Stimulated activated effector memory CD8-positive, alpha-beta T cell treated with anti-CD3 and anti-CD28 coated beads, Interleukin-12 subunit alpha, Interleukin-12 subunit beta, amount 100 ng/mL, for 72 hours (primary cell): ENCODE data around the gene SLC35F3.
"Not testable (repeated sequence)": the region's sequence is repeated elsewhere in the genome, so short reads cannot be mapped to it uniquely, and the experiment has no call there.

Experiments used
- ATAC-seq: fragments of 150-1000 bp; cut with Tn5 transposase; 2 replicates; pipeline ENCODE4 v1.10.0; 2021
- DNase-seq, 2 donors: peaks; one replicate each; pipeline ENCODE4 v3.0.0; 2021 to 2022; ENCODE audit warnings: low spot score in 2 of 2
- H3K27ac Mint-ChIP-seq: one replicate; pipeline ENCODE4 v1.8.0; 2022; ENCODE audit warnings: mild to moderate bottlenecking, mixed read lengths
- H3K36me3 Mint-ChIP-seq: one replicate; pipeline ENCODE4 v1.8.0; 2022; ENCODE audit warnings: mild to moderate bottlenecking, mixed read lengths
- H3K4me1 Mint-ChIP-seq: one replicate; pipeline ENCODE4 v1.8.0; 2022; ENCODE audit warnings: mixed read lengths
- H3K4me3 Mint-ChIP-seq: one replicate; pipeline ENCODE4 v1.8.0; 2022; ENCODE audit warnings: mild to moderate bottlenecking, mixed read lengths
- H3K9me3 Mint-ChIP-seq: one replicate; pipeline ENCODE4 v1.8.0; 2022; ENCODE audit warnings: mixed read lengths

Gene SLC35F3

DNA sequence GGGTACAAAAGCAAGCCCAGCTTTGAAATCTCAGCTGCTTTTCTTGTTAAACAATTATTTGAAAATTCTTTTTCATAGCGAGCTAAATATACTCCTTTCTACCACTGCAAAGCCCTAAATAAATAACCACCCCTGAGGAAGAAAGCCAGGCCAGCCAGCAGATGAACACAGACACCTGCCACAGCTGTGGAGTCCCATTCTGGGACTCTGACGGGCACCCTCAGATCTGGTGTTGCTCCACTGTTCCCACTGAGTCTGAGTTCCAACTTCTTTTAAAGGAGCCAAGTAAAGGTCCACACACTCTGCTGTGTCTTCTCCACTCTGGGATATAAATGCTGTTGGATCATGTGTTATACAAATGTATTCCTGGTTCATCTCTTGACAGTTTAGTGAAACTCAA is 391.1 kb downstream of the SLC35F3 start:
- DNase-seq, result no peak
- H3K36me3 Mint-ChIP-seq, result no peaks in the 10 kb centered on the region
- no peak for ATAC-seq

DNA sequence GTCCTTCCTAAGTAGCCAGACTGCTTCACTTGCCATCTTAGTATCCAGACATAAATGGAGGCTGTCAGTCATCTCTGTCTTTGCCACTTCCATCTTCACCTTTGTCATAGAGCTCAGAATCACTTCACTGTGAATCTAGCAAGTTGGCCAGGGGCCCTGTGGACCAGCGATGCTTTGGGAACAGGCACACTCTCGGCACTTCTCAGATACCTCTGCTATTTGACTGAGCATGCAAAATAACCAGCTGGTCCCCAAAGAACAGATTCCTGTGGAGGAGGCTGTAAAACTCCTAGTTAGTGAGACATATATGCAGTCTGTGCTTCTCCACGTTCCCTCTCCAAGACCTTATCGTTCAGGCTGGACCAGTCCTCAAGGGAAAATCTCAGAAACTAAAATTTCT is 392.0 kb downstream of the SLC35F3 start:
- H3K9me3 Mint-ChIP-seq, result no peaks in the 10 kb centered on the region

More for the DNA sequence above, 391.1 kb downstream of the SLC35F3 start:
- Mint-ChIP-seq H3K4me1 (no peaks in the 10 kb centered on the region), H3K27ac (no peak overlapping the region), H3K4me3 (no peak overlapping the region), H3K9me3 (no peaks in the 10 kb centered on the region)

DNA sequence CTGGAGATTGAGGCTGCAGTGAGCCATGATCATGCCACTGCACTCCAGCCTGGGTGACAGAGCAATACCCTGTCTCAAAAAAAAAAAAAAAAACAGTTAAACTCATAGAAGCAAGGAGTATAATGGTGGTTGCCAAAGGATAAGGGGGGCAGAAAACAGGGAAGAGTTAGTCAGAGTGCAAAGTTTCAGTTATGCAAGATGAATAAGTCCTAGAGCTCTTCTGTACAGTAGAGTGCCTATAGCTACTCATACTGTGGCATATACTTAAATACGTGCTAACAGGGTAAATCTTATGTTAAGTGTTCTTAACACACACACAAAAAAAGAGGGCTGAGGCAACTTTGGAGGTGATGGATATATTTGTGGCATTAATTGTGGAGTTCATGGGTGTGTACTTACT is 393.2 kb downstream of the SLC35F3 start:
- Mint-ChIP-seq H3K36me3 (no peaks in the 10 kb centered on the region), H3K9me3 (no peaks in the 10 kb centered on the region), H3K4me1 (no peaks in the 10 kb centered on the region), H3K27ac (no peak overlapping the region), H3K4me3 (no peak overlapping the region)
- ATAC-seq (peak; percentile 87), DNase-seq (no peak)

More for the DNA sequence above, 392.0 kb downstream of the SLC35F3 start:
- H3K4me1 Mint-ChIP-seq, result no peaks in the 10 kb centered on the region
- no peaks in the 10 kb centered on the region for H3K36me3 Mint-ChIP-seq
- no peak overlapping the region for H3K27ac Mint-ChIP-seq
- no peak for ATAC-seq
- H3K4me3 Mint-ChIP-seq, result no peak overlapping the region
- DNase-seq, result no peak

DNA sequence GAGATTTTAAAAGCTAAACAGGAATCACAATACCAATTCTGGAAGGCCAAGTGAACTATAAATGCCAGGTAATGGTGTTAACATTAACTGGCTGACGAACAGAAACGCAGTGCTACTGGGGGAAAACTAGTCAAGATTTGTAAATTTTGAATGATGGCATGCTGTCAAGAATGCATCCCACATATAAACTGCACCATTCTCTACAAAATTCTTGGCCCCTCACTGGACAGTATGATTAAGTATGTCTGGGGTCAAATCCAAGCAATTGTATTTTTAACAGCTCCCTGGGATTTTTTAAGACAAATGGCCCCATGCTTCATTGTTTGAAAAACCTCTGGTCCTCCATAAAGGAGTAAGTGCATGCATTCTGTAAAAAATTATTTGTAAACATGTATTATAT is 395.6 kb downstream of the SLC35F3 start:
- ATAC-seq (no peak), DNase-seq (no peak)
- Mint-ChIP-seq H3K36me3 (no peaks in the 10 kb centered on the region), H3K4me3 (no peak overlapping the region), H3K27ac (no peak overlapping the region), H3K9me3 (no peaks in the 10 kb centered on the region), H3K4me1 (no peaks in the 10 kb centered on the region)

DNA sequence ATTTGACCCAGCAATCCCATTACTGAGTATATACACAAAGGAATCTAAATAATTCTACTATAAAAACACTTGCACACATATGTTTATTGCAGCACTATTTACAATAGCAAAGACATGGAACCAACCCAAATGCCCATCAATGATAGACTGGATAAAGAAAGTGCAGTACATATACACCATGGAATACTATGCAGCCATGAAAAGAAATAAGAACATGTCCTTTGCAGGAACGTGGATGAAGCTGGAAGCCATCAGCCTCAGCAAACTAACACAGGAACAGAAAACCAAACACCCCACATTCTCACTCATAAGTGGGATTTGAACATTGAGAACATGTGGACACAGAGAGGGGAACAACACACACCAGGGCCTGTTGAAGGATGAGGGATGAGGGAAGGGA is 397.2 kb downstream of the SLC35F3 start:
- not testable (repeated sequence) for DNase-seq, H3K36me3 Mint-ChIP-seq, H3K4me3 Mint-ChIP-seq

DNA sequence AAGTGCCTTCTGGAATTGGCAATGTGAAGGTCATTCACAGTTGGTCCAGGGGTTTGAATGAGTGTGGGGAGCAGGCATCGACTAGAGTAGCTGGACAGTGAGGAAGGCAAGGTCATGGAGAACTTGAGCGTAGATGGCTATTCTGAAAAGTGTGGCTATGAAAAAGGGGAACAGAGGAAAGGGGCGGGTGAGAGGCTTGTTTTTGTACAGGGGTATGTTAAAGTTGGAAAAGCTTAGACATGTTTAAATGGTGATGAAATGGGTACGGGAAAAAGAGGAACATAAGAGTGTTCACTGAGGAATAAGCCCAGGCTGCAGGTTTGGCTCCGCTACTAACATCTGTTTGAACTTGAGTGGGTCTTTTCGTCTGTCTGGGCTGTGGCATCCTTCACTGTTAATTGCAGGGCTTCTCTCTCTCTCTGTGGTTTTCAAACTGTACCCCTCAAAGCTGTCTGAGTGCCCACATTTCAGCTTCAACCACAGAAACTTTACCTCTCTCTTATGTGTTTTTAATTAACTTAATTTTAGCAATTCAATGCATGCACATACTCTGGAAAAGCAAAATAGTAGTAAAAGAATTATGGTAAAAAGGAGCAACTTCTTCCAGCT is 398.0 kb downstream of the SLC35F3 start:
- no peak for DNase-seq
- ATAC-seq, result no peak

More for the DNA sequence above, 397.2 kb downstream of the SLC35F3 start:
- not testable (repeated sequence) for H3K27ac Mint-ChIP-seq, ATAC-seq, H3K4me1 Mint-ChIP-seq, H3K9me3 Mint-ChIP-seq

DNA sequence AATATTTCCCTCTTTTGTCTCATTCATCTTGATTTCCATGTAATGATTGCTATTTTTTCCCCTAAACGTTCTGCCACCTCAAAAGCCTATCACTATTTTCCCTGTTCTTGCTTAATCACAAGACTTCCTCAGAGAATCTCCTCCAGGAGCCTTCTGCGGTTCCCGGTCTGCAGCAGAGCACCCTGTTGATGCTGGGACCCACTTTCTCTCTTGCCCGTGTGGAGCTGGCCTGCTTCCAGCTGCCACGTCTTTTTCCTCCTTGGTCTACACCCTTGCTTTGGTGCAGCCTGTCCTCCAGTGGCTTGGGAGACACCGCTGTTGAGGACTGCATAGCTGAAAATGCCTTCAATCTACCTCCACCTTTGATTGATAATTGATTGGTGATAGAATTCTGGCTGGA is 398.8 kb downstream of the SLC35F3 start:
- no peak for DNase-seq
- Mint-ChIP-seq H3K4me1 (no peaks in the 10 kb centered on the region), H3K9me3 (no peaks in the 10 kb centered on the region), H3K4me3 (no peak overlapping the region), H3K36me3 (no peaks in the 10 kb centered on the region), H3K27ac (no peak overlapping the region)
- no peak for ATAC-seq

More for the DNA sequence above, 398.0 kb downstream of the SLC35F3 start:
- H3K36me3 Mint-ChIP-seq, result no peaks in the 10 kb centered on the region
- H3K27ac Mint-ChIP-seq, result no peak overlapping the region
- no peaks in the 10 kb centered on the region for H3K4me1 Mint-ChIP-seq
- H3K9me3 Mint-ChIP-seq, result no peaks in the 10 kb centered on the region
- H3K4me3 Mint-ChIP-seq, result no peak overlapping the region

DNA sequence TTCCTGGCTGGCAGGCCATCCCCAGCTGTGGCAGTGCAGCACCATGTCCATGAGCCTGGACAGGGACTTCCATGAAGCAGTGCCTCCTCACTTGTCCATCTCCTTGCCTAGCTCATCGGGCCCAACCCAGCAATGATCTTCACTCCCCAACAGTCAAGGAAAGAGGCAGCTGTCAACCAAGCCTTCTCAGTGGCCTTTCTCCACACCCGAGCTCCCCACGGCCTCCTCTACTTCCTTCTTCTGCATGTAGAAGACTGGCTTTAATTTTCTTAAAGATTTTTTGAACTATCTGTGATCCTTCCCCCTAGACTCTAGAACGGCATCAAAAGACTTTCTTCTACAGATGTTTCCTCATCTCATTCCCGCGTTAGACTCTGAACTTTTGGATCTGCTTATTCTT is 403.2 kb downstream of the SLC35F3 start:
- ATAC-seq (no peak), DNase-seq (no peak)
- Mint-ChIP-seq H3K9me3 (no peaks in the 10 kb centered on the region), H3K4me3 (no peak overlapping the region), H3K36me3 (peaks cover 6% of the 10 kb centered on the region), H3K4me1 (peaks cover 34% of the 10 kb centered on the region), H3K27ac (no peak overlapping the region)

DNA sequence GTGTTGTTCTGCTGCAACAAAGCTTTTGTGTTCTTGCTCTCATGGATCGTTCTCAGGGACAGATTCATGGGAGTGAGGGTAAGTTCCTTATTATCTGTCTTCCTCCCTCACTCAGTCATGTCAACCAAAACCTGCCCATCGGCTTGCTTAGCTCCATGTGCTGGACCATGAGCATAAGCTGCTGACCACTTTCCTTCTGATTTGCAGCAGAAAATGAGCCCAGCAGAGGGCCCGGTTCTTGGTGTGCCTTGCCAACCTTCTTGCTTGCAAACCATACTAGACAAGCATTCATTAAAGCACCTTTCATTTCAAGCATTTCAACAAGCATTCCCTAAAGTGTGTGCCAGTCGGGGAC is 404.7 kb downstream of the SLC35F3 start:
- ATAC-seq (no peak), DNase-seq (no peak)
- no peaks in the 10 kb centered on the region for H3K9me3 Mint-ChIP-seq
- peaks cover 6% of the 10 kb centered on the region for H3K36me3 Mint-ChIP-seq
- H3K4me1 Mint-ChIP-seq, result peaks cover 49% of the 10 kb centered on the region
- peak overlapping the region; percentile 59 for H3K4me3 Mint-ChIP-seq
- no peak overlapping the region for H3K27ac Mint-ChIP-seq

DNA sequence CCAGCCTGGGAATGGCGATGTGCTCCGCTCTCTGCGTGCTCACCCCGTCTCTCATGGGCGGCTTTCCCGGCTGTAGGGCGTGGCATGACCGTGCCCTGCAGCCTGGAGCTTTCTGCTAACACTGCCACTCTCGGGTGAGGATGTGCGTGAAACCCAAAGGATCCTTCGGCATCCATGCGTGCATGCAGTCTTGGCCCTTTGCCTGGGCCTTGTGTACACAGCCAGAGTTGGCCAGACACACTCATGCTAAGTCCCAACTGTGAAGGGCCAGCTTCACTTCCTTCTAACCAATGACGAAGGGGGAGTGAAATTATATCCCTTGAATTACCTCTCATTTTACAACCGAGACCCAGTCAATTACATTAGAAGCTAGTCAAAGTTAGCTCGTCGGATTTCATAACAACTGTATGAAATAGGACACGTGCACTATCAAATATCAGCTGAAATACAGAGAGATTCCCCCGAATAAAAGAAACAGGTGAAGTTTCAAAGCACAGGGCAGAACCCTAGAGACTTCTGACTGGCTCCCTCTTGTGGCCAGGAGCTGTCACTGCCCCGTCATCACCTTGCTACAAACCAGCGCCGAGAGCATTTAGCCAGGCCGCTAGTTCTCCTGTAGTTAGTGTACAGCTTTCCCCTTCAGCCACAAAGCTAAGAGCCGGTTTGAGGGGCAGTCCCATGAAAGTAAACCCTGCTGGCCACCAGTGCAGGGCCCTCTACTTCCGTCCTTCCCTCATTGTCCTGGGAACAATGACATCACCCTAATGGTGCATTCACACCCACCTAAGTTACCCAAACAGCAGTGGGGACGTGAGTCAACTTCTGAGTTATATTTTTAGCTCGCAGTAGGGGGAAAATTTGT is 405.4 kb downstream of the SLC35F3 start:
- Mint-ChIP-seq H3K9me3 (no peaks in the 10 kb centered on the region), H3K36me3 (peaks cover 6% of the 10 kb centered on the region), H3K4me1 (peaks cover 55% of the 10 kb centered on the region), H3K27ac (peak overlapping the region; percentile 80), H3K4me3 (peak overlapping the region; percentile 59)
- peak; percentile 63 to 83 for DNase-seq
- peak; percentile 92 for ATAC-seq

DNA sequence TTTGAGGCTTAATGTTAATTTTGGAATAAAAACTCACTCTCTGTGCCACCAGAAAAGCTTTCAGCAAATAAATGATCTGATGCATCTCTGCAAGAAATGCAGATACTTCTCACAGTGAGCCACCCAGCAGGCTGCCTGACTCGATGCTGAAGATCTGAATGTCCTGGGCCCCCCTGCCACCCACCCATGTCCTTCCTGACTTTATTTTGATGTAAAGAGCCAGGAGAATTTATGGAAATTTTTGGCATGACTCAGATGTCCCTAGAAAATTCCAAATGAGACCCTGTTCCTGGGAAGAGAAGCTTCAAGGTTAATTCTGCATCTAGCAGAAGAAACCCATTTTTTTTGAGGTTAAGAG is 406.0 kb downstream of the SLC35F3 start:
- Mint-ChIP-seq H3K9me3 (no peaks in the 10 kb centered on the region), H3K36me3 (peaks cover 6% of the 10 kb centered on the region), H3K4me3 (peak overlapping the region; percentile 59), H3K4me1 (peaks cover 60% of the 10 kb centered on the region), H3K27ac (peak overlapping the region; percentile 80)
- DNase-seq (no peak), ATAC-seq (no peak)

DNA sequence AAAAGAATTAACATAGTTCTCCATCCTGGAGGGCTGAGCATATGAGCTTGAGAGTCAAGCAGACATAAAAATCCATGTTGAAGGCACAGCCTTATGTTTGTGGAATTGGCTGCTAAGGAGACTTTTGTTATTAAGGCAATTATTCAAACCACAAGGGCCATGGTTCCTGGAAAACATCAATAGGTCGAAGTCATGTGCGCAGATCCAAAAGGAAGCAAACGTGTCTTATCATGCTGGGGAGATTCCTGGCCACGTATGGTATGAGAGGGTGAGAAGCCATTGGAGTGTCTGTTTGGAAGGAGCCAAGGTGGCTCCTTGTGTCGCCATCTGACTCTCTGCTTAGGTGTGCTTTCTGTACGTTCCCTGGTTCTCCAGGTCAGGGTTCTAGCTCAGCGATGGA is 406.9 kb downstream of the SLC35F3 start:
- peaks cover 70% of the 10 kb centered on the region for H3K4me1 Mint-ChIP-seq
- no peak for DNase-seq
- peaks cover 6% of the 10 kb centered on the region for H3K36me3 Mint-ChIP-seq
- no peak overlapping the region for H3K4me3 Mint-ChIP-seq
- H3K27ac Mint-ChIP-seq, result no peak overlapping the region
- no peaks in the 10 kb centered on the region for H3K9me3 Mint-ChIP-seq
- no peak for ATAC-seq

DNA sequence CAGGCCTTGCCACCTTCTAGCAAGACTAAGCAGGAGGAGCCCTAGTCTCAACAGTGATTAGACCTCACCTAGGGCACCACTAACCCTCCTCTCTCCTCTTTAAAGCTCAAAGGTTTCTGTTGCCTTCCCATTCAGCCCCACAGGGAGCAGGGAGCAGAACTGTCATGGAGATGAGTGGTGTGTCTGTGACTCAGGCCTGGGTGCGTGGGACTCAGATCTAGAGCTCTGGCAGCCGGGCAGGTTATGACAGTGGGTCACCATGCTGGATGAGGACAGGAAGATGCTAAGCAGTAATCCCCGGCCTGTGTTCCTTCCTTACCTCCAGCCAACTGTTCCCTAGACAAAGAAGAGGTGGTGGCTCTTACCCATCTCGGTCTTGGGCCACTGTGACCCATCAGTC is 408.7 kb downstream of the SLC35F3 start:
- Mint-ChIP-seq H3K4me1 (peaks cover 87% of the 10 kb centered on the region), H3K4me3 (peak overlapping the region; percentile 26), H3K9me3 (no peaks in the 10 kb centered on the region), H3K36me3 (peaks cover 6% of the 10 kb centered on the region), H3K27ac (peak overlapping the region; percentile 73)
- DNase-seq, result no peak
- ATAC-seq, result no peak

DNA sequence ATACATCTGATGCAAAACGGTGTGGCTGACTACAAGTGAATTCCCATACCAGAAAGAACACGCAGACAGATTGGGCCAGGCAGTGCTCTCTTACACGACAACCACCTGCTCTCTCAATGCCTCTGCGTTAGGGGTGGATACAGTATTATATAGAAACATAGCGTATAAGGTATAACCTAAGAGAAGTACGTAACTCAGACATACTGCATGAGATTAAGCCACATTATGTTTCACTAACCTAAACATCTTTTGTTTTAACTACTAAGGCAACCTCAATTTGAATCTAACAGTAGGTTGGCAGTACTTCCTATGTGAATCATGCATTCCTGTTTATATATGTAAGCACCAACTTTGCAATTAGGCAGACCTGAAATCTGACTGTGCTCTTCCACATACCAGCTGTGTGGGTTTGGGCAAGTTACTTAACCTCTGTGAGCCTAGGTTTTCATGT is 410.6 kb downstream of the SLC35F3 start:
- Mint-ChIP-seq H3K4me1 (peaks cover 83% of the 10 kb centered on the region), H3K27ac (peak overlapping the region; percentile 73), H3K36me3 (peaks cover 2% of the 10 kb centered on the region), H3K4me3 (peak overlapping the region; percentile 48), H3K9me3 (no peaks in the 10 kb centered on the region)
- no peak for DNase-seq
- peak; percentile 94 for ATAC-seq

DNA sequence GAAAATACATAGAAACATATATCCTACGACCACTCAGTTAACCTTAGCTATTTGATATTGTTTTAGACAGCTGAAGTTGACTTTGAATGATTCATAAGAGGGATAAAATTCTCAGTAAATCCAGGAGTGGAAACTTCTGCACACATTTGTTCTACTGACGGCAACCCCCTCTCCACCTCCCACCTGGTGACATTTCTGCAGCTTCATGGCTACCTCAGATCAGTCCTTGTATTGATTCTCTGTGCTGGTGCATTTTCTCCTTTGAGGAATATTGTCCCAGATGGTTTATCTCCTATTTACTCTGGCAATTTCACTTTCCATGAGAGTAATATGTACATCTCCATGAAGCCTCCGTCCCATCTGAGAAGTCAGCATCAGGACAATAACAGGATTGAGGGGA is 411.1 kb downstream of the SLC35F3 start:
- peak overlapping the region; percentile 73 for H3K27ac Mint-ChIP-seq

DNA sequence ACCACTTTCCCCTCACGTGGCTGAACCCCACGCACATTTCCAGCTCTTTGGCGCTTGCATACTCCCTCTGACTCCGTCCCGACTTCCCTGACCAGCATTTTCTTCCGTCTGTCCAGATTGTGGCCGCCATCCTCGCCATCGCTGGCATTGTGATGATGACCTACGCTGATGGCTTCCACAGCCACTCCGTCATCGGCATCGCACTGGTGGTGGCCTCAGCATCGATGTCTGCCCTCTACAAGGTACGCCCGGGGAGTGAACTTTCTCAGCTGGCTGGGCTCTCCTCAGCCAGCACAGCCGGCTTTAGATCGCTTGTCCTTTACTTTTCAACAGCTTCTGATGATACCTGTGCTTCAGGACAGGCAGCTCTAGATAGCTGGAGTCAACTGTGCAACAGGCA is 412.0 kb downstream of the SLC35F3 start:
- DNase-seq (no peak), ATAC-seq (no peak)
- Mint-ChIP-seq H3K4me3 (peak overlapping the region; percentile 48), H3K36me3 (no peaks in the 10 kb centered on the region), H3K27ac (peak overlapping the region; percentile 73), H3K9me3 (no peaks in the 10 kb centered on the region), H3K4me1 (peaks cover 76% of the 10 kb centered on the region)

More for the DNA sequence above, 411.1 kb downstream of the SLC35F3 start:
- DNase-seq (no peak), ATAC-seq (peak; percentile 42)
- Mint-ChIP-seq H3K4me1 (peaks cover 78% of the 10 kb centered on the region), H3K9me3 (no peaks in the 10 kb centered on the region), H3K4me3 (peak overlapping the region; percentile 48), H3K36me3 (no peaks in the 10 kb centered on the region)
